Measurements from ENCODE around the gene COL4A1.

- TF ChIP-seq POLR2A (IDR thresholded peaks at IDR 0.05) (no peak), EP300 (IDR thresholded peaks at IDR 0.05) (no peak)
These were observed 30.3 kb upstream of the COL4A1 start for GRCh38 chr13:110337247-110337646.

All from upper lobe of left lung (tissue), 4 donors.